ENCODE results near the gene RLF. TPM values are rescaled to one million over a fixed set of nuclear protein-coding genes. Genes with fewer than 3 reads are reported as not detected.
"Not testable (repeated sequence)": the region's sequence is repeated elsewhere in the genome, so short reads cannot be mapped to it uniquely, and the experiment has no call there.

Gene RLF
- total and polyA plus RNA-seq, 2 donors (not counting 1 experiment from before 2014, with no cell fraction given), result 7.8 to 21.9 TPM

DNA sequence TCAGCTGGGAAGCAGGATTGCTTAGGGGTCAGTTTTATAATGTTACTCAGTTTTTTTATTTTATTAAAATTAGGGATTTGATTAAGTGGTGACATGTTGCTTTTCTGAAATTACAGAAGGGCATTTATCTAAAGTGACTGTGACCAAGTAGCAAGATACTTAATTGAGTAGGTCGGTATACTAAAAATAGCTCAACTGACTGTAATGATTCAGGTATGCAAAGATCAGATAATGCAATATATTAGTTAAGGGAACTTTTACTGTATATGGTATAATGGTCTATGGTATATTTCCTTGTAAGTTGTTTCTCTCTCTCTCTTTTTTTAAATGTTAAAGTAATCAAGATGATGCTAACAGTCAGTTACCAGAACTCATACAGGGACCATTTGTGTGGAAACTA lies 26.2 kb downstream of the RLF start:
- Histone ChIP-seq H3K9ac (ENCODE audit: low read length) (no peak overlapping the region), H3K27ac (ENCODE audit: low read length in 2 of 2) (peak overlapping the region in 1 of 2 donors; percentile 33), H3K4me1 (ENCODE audit: control insufficient read depth in 2 of 2, insufficient read depth in 2 of 2, low read length in 2 of 2) (peaks cover 17 to 20% of the 10 kb centered on the region in 2 donors), H3K4me3 (ENCODE audit: control extremely low read depth in 1 of 5, extremely low read depth in 1 of 5, insufficient read depth in 1 of 5, low read depth in 2 of 5, low read length in 4 of 5) (no peak overlapping the region), H4K20me1 (ENCODE audit: control insufficient read depth, insufficient read depth, low read length, poor library complexity, severe bottlenecking) (peaks cover 68% of the 10 kb centered on the region), H3K9me3 (ENCODE audit: control extremely low read depth in 1 of 3, control insufficient read depth in 2 of 3, insufficient read depth in 1 of 3, low read length in 2 of 3) (no peaks in the 10 kb centered on the region), H2AFZ (ENCODE audit: insufficient read depth, low read depth, low read length, poor library complexity, severe bottlenecking) (no peak overlapping the region), H3K27me3 (replicated peaks in 1 of 4; ENCODE audit: control extremely low read depth in 1 of 4, control insufficient read depth in 3 of 4, insufficient read depth in 4 of 4, low read length in 3 of 4) (no peaks in the 10 kb centered on the region), H3K36me3 (replicated peaks in 1 of 2; ENCODE audit: control extremely low read depth in 1 of 2, control insufficient read depth in 1 of 2, extremely low read depth in 1 of 2, insufficient read depth in 2 of 2, low read length in 1 of 2) (peaks cover 11 to 23% of the 10 kb centered on the region in 2 experiments), H3K4me2 (replicated peaks; ENCODE audit: low read depth, low read length, poor library complexity, severe bottlenecking) (no peak overlapping the region), H3K79me2 (ENCODE audit: control insufficient read depth, insufficient read depth, low read length) (peaks cover 90% of the 10 kb centered on the region)
- TF ChIP-seq, protein P1, sequence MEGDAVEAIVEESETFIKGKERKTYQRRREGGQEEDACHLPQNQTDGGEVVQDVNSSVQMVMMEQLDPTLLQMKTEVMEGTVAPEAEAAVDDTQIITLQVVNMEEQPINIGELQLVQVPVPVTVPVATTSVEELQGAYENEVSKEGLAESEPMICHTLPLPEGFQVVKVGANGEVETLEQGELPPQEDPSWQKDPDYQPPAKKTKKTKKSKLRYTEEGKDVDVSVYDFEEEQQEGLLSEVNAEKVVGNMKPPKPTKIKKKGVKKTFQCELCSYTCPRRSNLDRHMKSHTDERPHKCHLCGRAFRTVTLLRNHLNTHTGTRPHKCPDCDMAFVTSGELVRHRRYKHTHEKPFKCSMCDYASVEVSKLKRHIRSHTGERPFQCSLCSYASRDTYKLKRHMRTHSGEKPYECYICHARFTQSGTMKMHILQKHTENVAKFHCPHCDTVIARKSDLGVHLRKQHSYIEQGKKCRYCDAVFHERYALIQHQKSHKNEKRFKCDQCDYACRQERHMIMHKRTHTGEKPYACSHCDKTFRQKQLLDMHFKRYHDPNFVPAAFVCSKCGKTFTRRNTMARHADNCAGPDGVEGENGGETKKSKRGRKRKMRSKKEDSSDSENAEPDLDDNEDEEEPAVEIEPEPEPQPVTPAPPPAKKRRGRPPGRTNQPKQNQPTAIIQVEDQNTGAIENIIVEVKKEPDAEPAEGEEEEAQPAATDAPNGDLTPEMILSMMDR (IDR thresholded peaks at IDR 0.05), result no peak
- TF ChIP-seq EZH2 (IDR thresholded peaks at IDR 0.05; ENCODE audit: borderline replicate concordance, insufficient read depth, low read depth, low read length, poor library complexity, severe bottlenecking), result no peak
- POLR2A ChIA-PET, result interaction anchor here (0.6 to 2.1 kb wide), 4 partner anchors 34 to 206 kb away, joined by 3 to 4 read pairs (median 4); no protein-coding TSS in a partner anchor
- Mint-ChIP-seq H3K4me1 (peaks cover 43% of the 10 kb centered on the region), H3K4me3 (no peak overlapping the region), H3K27ac (peak overlapping the region; percentile 20), H3K27me3 (no peaks in the 10 kb centered on the region), H3K9me3 (ENCODE audit: insufficient read depth) (no peaks in the 10 kb centered on the region)
- DNase-seq (no peak), ATAC-seq (ENCODE audit: low read depth) (no peak)
- CTCF ChIA-PET, result interaction anchor here (0.7 to 8.6 kb wide), 7 partner anchors 11 to 251 kb away, joined by 3 to 61 read pairs (median 3); no protein-coding TSS in a partner anchor
- WGBS (ENCODE audit: insufficient coverage), result no CpG with 5 or more reads among the region's 1 CpG
- intact Hi-C loops (cut with micrococcal nuclease), result no loop called here

DNA sequence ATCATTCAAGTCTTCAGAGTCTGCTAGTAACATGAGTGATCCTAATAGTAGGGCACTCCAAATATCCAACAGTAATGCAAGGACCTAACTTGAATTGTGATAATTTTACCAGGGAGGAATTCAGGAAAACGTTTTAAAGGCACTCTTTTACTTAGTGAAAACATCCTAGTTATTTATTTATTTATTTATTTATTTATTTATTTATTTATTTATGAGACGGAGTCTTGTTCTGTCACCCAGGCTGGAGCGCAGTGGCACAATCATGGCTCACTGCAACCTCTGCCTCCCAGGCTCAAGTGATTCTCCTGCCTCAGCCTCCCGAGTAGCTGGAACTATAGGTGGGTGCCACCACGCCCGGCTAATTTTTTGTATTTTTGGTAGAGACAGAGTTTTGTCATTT lies 33.5 kb downstream of the RLF start:
- H2AFZ ChIP-seq (ENCODE audit: insufficient read depth, low read depth, low read length, poor library complexity, severe bottlenecking); ATAC-seq (ENCODE audit: low read depth); intact Hi-C loops (cut with micrococcal nuclease); H3K9ac ChIP-seq (ENCODE audit: low read length); H3K4me3 ChIP-seq (ENCODE audit: control extremely low read depth in 1 of 5, extremely low read depth in 1 of 5, insufficient read depth in 1 of 5, low read depth in 2 of 5, low read length in 4 of 5); H3K27me3 ChIP-seq (replicated peaks in 1 of 4; ENCODE audit: control extremely low read depth in 1 of 4, control insufficient read depth in 3 of 4, insufficient read depth in 4 of 4, low read length in 3 of 4); H3K9me3 ChIP-seq (ENCODE audit: control extremely low read depth in 1 of 3, control insufficient read depth in 2 of 3, insufficient read depth in 1 of 3, low read length in 2 of 3); POLR2A ChIA-PET; CTCF ChIA-PET; H4K20me1 ChIP-seq (ENCODE audit: control insufficient read depth, insufficient read depth, low read length, poor library complexity, severe bottlenecking); H3K4me1 Mint-ChIP-seq; H3K27ac Mint-ChIP-seq; H3K4me1 ChIP-seq (ENCODE audit: control insufficient read depth in 2 of 2, insufficient read depth in 2 of 2, low read length in 2 of 2); H3K27ac ChIP-seq (ENCODE audit: low read length in 2 of 2); H3K27me3 Mint-ChIP-seq; H3K9me3 Mint-ChIP-seq (ENCODE audit: insufficient read depth); H3K4me3 Mint-ChIP-seq; H3K4me2 ChIP-seq (replicated peaks; ENCODE audit: low read depth, low read length, poor library complexity, severe bottlenecking); DNase-seq: not testable (repeated sequence)
- peaks cover 54% of the 10 kb centered on the region for H3K79me2 ChIP-seq (ENCODE audit: control insufficient read depth, insufficient read depth, low read length)
- peaks cover 17 to 39% of the 10 kb centered on the region in 2 experiments for H3K36me3 ChIP-seq (replicated peaks in 1 of 2; ENCODE audit: control extremely low read depth in 1 of 2, control insufficient read depth in 1 of 2, extremely low read depth in 1 of 2, insufficient read depth in 2 of 2, low read length in 1 of 2)
- 96% methylated on average over 4 of the region's 6 CpGs for WGBS (ENCODE audit: insufficient coverage)

All from B cell (primary cell).